Effector memory CD4-positive, alpha-beta T cell (primary cell): ENCODE results near the gene CCNE1.

Source experiments
- DNase-seq, 3 donors: peaks; one replicate each; pipeline ENCODE4 v3.0.0-alpha.2; 2020
- H3K27ac ChIP-seq: 2 replicates; pipeline ENCODE4 v1.7.0; 2013; ENCODE audit warnings: mild to moderate bottlenecking, low read length, moderate library complexity; ENCODE audit not compliant: insufficient read depth, poor library complexity, severe bottlenecking
- H3K27me3 ChIP-seq: replicated peaks from 2 replicates; pipeline ENCODE4 v1.7.0; 2013; ENCODE audit warnings: mild to moderate bottlenecking, low read length; ENCODE audit not compliant: insufficient read depth, control insufficient read depth, poor library complexity, severe bottlenecking
- H3K36me3 ChIP-seq: 2 replicates; pipeline ENCODE4 v1.7.0; 2013; ENCODE audit warnings: mild to moderate bottlenecking, low read length, moderate library complexity; ENCODE audit not compliant: control insufficient read depth, insufficient read depth
- H3K4me1 ChIP-seq: 2 replicates; pipeline ENCODE4 v1.7.0; 2013; ENCODE audit warnings: low read length, mild to moderate bottlenecking; ENCODE audit not compliant: control insufficient read depth, insufficient read depth, poor library complexity, severe bottlenecking
- H3K4me3 ChIP-seq: 2 replicates; pipeline ENCODE4 v1.7.0; 2013; ENCODE audit warnings: low read length, low read depth, mild to moderate bottlenecking; ENCODE audit not compliant: insufficient read depth, poor library complexity, severe bottlenecking
- H3K9me3 ChIP-seq: 2 replicates; pipeline ENCODE4 v1.7.0; 2013; ENCODE audit warnings: mild to moderate bottlenecking, low read length, moderate library complexity; ENCODE audit not compliant: control insufficient read depth
- total RNA-seq, 3 donors: gene quantifications; one replicate each; lab custom pipeline; 2026; lab: John Stamatoyannopoulos, UW

Gene CCNE1
- total RNA-seq: 3.9 to 5.2 (median 4.3) reads per million in 3 donors

DNA sequence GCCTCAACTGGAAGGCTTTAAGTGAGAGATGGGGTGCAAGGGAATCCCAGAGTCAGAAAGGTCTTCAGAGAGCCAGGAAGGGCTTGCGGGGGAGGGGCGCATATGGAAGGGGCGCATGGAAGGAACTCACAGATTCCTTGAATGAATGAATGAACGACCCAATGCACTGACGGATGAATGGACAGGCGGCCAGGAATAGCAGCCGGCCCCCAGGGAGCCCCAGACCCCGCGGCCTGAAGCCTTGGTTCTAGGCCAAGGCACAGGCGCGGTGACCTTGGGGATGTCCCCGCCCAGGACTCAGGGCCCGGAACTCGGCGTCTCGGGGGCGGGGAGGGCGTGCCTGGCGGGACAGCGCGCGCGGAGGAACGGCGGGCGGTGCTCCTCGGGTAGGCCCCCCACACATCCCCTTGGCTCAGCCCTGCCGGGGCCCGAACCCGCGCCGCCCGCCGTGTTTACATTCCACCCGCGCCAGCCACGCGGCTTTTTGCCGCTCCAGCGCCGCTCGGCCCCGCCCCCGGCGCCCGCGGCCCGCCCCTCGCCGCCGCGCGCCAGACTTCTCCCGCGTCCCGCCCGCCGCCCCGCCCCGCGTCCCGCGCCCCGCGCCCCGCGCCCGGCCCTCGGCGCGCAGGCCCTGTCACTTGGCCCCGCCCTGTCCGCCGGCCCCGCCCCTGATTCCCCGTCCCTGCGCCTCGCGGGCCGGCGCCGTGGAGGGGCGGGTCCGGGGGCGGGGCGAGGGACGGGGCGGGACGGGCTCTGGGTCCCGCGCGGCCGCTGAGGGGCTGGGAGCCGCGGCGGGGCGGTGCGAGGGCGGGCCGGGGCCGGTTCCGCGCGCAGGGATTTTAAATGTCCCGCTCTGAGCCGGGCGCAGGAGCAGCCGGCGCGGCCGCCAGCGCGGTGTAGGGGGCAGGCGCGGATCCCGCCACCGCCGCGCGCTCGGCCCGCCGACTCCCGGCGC is at the start of gene CCNE1:
Gene CCNE1, plus strand, starts transcription at position 867 of the 955 bp plus-strand sequence. CDS start 565 bp downstream, outside the sequence.
- peak; percentile 89 to 93 (median 92) for DNase-seq
- H3K27ac ChIP-seq: peak within 1 kb of the TSS; percentile 49
- H3K4me3 ChIP-seq: peak within 1 kb of the TSS; percentile 57
- no peaks in the 10 kb centered on the region for H3K27me3 ChIP-seq
- no peaks in the 10 kb centered on the region for H3K4me1 ChIP-seq
- H3K9me3 ChIP-seq: no peaks in the 10 kb centered on the region
- H3K36me3 ChIP-seq: no peaks in the 10 kb centered on the region

- H3K9me3 ChIP-seq: no peaks in the 10 kb centered on the region
- no peak for DNase-seq
- H3K4me3 ChIP-seq: no peak overlapping the region
- no peaks in the 10 kb centered on the region for H3K4me1 ChIP-seq
- H3K36me3 ChIP-seq: no peaks in the 10 kb centered on the region
- no peak overlapping the region for H3K27ac ChIP-seq
- H3K27me3 ChIP-seq: no peaks in the 10 kb centered on the region
Measured at GRCh38 chr19:29763196-29763595, 48.6 kb upstream of the CCNE1 start.

DNA sequence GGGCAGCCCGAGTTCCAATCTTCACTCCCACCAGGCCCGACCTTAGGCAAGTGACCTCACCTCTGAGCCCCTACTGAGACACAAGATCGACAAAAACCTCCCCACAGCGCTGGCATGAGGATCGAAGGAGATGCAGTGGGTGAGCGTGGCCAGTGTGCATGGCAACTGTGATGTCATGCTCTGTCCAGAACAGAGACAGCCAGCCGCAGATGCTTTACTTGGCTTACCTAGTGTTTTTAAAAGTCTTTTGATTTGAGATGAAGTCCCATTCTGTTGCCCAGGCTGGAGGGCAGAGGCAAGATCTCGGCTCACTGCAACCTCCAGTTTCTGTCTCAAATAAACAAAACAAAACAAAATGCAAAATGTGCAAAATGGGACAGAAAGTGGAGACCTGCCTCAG is 47.4 kb upstream of the CCNE1 start:
- H3K27ac ChIP-seq: no peak overlapping the region
- no peaks in the 10 kb centered on the region for H3K36me3 ChIP-seq
- H3K9me3 ChIP-seq: no peaks in the 10 kb centered on the region
- DNase-seq: no peak
- H3K4me3 ChIP-seq: no peak overlapping the region
- H3K27me3 ChIP-seq: no peaks in the 10 kb centered on the region
- H3K4me1 ChIP-seq: no peaks in the 10 kb centered on the region

DNA sequence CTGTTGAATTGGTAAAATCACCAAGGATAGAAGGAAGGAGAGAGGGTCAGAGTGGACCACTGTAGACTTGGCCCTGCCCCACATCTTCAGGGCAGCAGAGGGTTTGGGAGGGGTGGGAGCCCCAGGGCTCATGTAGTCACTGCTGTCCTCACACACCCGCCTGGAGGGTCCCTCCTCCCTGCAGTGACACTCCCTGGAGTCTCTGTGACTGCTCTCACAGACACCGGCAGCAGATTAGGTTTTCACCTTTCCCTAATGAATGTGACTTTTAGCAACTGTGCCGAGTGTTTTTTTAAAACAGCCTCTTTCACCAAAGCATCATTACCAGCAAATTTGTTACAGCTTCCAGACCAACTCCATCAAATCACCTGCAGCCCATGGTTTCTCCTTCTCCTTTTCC is 45.7 kb upstream of the CCNE1 start:
- DNase-seq: no peak
- Histone ChIP-seq H3K4me3 (no peak overlapping the region), H3K4me1 (no peaks in the 10 kb centered on the region), H3K36me3 (no peaks in the 10 kb centered on the region), H3K27me3 (no peaks in the 10 kb centered on the region), H3K9me3 (no peaks in the 10 kb centered on the region), H3K27ac (no peak overlapping the region)

- no peak for DNase-seq
- no peaks in the 10 kb centered on the region for H3K4me1 ChIP-seq
- no peaks in the 10 kb centered on the region for H3K27me3 ChIP-seq
- H3K9me3 ChIP-seq: no peaks in the 10 kb centered on the region
- H3K36me3 ChIP-seq: no peaks in the 10 kb centered on the region
- H3K4me3 ChIP-seq: no peak overlapping the region
- H3K27ac ChIP-seq: no peak overlapping the region
Measured at GRCh38 chr19:29767039-29767735, 44.6 kb upstream of the CCNE1 start.

DNA sequence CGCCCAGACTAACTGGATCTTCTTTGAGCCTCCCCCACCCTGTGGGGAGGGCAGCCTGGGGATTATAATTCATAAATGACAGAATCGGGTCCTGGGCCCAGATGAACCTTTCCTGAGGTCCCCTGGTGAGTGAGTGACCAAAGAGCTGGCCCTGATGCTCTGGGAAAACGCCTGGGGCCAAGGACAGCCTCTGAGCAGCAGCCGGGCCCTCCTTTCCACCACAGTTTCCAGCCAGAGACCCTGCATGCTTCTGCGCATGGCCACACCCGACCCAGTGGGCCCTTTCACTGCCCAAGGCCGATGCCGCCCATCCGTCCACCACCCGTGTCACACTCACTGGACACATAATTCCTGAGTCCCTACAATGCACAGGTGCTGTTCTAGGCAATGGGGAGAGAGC is 43.6 kb upstream of the CCNE1 start:
- no peak overlapping the region for H3K27ac ChIP-seq
- H3K4me3 ChIP-seq: no peak overlapping the region
- no peaks in the 10 kb centered on the region for H3K36me3 ChIP-seq
- no peak for DNase-seq
- H3K27me3 ChIP-seq: no peaks in the 10 kb centered on the region
- H3K4me1 ChIP-seq: no peaks in the 10 kb centered on the region
- no peaks in the 10 kb centered on the region for H3K9me3 ChIP-seq

DNA sequence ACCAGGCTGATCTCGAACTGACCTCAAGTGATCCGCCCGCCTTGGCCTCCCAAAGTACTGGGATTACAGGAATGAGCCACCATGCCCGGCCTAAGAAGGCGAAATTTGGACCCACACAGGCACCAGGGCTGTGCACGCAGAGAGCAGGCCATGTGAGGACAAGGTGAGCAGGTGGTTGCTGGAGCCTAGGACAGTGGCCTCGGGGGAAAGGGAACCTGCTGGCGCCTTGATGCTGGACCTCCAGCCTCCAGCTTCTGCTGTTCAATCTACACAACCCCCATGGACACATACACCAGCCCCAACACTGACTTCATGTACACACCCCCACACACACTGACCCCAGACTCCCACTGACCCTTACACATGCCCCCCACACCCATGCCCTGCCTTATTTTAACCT is 41.8 kb upstream of the CCNE1 start:
- Histone ChIP-seq H3K4me1 (no peaks in the 10 kb centered on the region), H3K4me3 (no peak overlapping the region), H3K27me3 (no peaks in the 10 kb centered on the region), H3K9me3 (no peaks in the 10 kb centered on the region), H3K36me3 (no peaks in the 10 kb centered on the region), H3K27ac (no peak overlapping the region)
- no peak for DNase-seq

DNA sequence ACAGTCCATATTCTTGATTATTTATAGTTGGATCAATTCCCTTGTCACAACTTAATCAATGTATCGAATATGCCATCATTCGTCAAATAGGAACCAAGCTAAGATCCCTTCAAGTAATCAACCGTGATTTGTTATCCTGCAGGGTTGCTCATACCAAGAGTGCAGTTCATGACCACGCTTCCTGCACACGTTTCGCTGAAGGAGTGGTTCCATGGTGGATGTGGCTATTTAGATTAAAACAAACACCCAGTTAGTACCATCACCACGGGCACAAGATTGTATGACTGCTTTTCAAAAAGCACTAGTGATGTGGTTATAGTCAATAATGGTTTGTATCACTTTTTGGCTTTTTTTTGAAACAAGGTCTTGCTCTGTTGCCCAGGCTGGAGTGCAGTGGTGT is 41.1 kb upstream of the CCNE1 start:
- H3K4me1 ChIP-seq: no peaks in the 10 kb centered on the region
- H3K27ac ChIP-seq: no peak overlapping the region
- DNase-seq: no peak
- H3K4me3 ChIP-seq: no peak overlapping the region
- H3K27me3 ChIP-seq: no peaks in the 10 kb centered on the region
- H3K9me3 ChIP-seq: no peaks in the 10 kb centered on the region
- no peaks in the 10 kb centered on the region for H3K36me3 ChIP-seq

- no peaks in the 10 kb centered on the region for H3K36me3 ChIP-seq
- DNase-seq: peak in 1 of 3 donors; percentile 7
- no peaks in the 10 kb centered on the region for H3K9me3 ChIP-seq
- H3K4me1 ChIP-seq: no peaks in the 10 kb centered on the region
- no peak overlapping the region for H3K4me3 ChIP-seq
- H3K27ac ChIP-seq: no peak overlapping the region
- H3K27me3 ChIP-seq: no peaks in the 10 kb centered on the region
Measured at GRCh38 chr19:29771708-29772414, 39.9 kb upstream of the CCNE1 start.
